Effector memory CD8-positive, alpha-beta T cell (primary cell): Measurements from ENCODE around the gene HECTD4.

ENCODE experiments used
- ATAC-seq: fragments of 150-1000 bp; cut with Tn5 transposase; replicated peaks from 2 replicates; pipeline ENCODE4 v1.10.0; 2021; ENCODE audit warnings: mild to moderate bottlenecking, moderate library complexity
- DNase-seq, 3 experiments: peaks; one replicate each; pipeline ENCODE4 v3.0.0; 2021
- H3K27ac Mint-ChIP-seq, 2 donors: one replicate each; pipeline ENCODE4 v1.8.0; 2022; ENCODE audit warnings: mild to moderate bottlenecking in 2 of 2, mixed read lengths in 2 of 2, moderate library complexity in 2 of 2
- H3K27me3 Mint-ChIP-seq, 2 donors: one replicate each; pipeline ENCODE4 v1.8.0; 2022; ENCODE audit warnings: mixed read lengths in 2 of 2
- H3K36me3 Mint-ChIP-seq: one replicate; pipeline ENCODE4 v1.8.0; 2022; ENCODE audit warnings: mild to moderate bottlenecking, moderate library complexity, mixed read lengths; ENCODE audit not compliant: insufficient read depth
- H3K4me1 Mint-ChIP-seq, 2 donors: one replicate each; pipeline ENCODE4 v1.8.0; 2022; ENCODE audit warnings: low read depth in 2 of 2, mixed read lengths in 2 of 2
- H3K4me3 Mint-ChIP-seq, 2 donors: one replicate each; pipeline ENCODE4 v1.8.0; 2022; ENCODE audit warnings: mild to moderate bottlenecking in 2 of 2, mixed read lengths in 2 of 2, moderate library complexity in 2 of 2
- H3K9me3 Mint-ChIP-seq, 2 donors: one replicate each; pipeline ENCODE4 v1.8.0; 2022; ENCODE audit warnings: mixed read lengths in 2 of 2

The HECTD4 gene

GRCh38 chr12:112208301-112208910, 173.8 kb downstream of the HECTD4 start:
- Mint-ChIP-seq H3K27me3 (no peaks in the 10 kb centered on the region), H3K36me3 (peaks cover 54% of the 10 kb centered on the region), H3K27ac (peak overlapping the region in 1 of 2 donors; percentile 57), H3K9me3 (no peaks in the 10 kb centered on the region), H3K4me1 (peaks cover 8 to 9% of the 10 kb centered on the region in 2 donors), H3K4me3 (no peak overlapping the region)
- DNase-seq: no peak
- ATAC-seq: no peak

- Mint-ChIP-seq H3K9me3 (no peaks in the 10 kb centered on the region), H3K36me3 (peaks cover 56% of the 10 kb centered on the region), H3K4me1 (peaks cover 8 to 9% of the 10 kb centered on the region in 2 donors), H3K4me3 (no peak overlapping the region), H3K27ac (peak overlapping the region; percentile 13 to 57), H3K27me3 (no peaks in the 10 kb centered on the region)
- no peak for DNase-seq
- no peak for ATAC-seq
Observed at GRCh38 chr12:112207397-112207924, 174.8 kb downstream of the HECTD4 start.

- Mint-ChIP-seq H3K9me3 (no peaks in the 10 kb centered on the region), H3K27ac (peak overlapping the region in 1 of 2 donors; percentile 13), H3K27me3 (no peaks in the 10 kb centered on the region), H3K36me3 (peaks cover 53% of the 10 kb centered on the region), H3K4me1 (peaks cover 8 to 9% of the 10 kb centered on the region in 2 donors), H3K4me3 (no peak overlapping the region)
- DNase-seq (no peak), ATAC-seq (no peak)
Observed at GRCh38 chr12:112206944-112207343, 175.3 kb downstream of the HECTD4 start.

GRCh38 chr12:112199136-112199535, 183.1 kb downstream of the HECTD4 start:
- Mint-ChIP-seq H3K4me1 (peaks cover 0 to 5% of the 10 kb centered on the region in 2 donors), H3K27ac (no peak overlapping the region), H3K9me3 (no peaks in the 10 kb centered on the region), H3K27me3 (no peaks in the 10 kb centered on the region), H3K36me3 (peaks cover 47% of the 10 kb centered on the region), H3K4me3 (no peak overlapping the region)
- ATAC-seq (no peak), DNase-seq (no peak)

GRCh38 chr12:112198120-112198733, 184.0 kb downstream of the HECTD4 start:
- H3K9me3 Mint-ChIP-seq: no peaks in the 10 kb centered on the region
- no peak overlapping the region for H3K4me3 Mint-ChIP-seq
- ATAC-seq (peak; percentile 42), DNase-seq (peak; percentile 9 to 21 (median 13))
- H3K4me1 Mint-ChIP-seq: peaks cover 0 to 5% of the 10 kb centered on the region in 2 donors
- no peak overlapping the region for H3K27ac Mint-ChIP-seq
- no peaks in the 10 kb centered on the region for H3K27me3 Mint-ChIP-seq
- H3K36me3 Mint-ChIP-seq: peaks cover 43% of the 10 kb centered on the region

GRCh38 chr12:112196196-112196875, 185.9 kb downstream of the HECTD4 start:
- H3K27ac Mint-ChIP-seq: no peak overlapping the region
- DNase-seq (no peak), ATAC-seq (no peak)
- peaks cover 48% of the 10 kb centered on the region for H3K36me3 Mint-ChIP-seq
- no peaks in the 10 kb centered on the region for H3K27me3 Mint-ChIP-seq
- H3K4me3 Mint-ChIP-seq: no peak overlapping the region
- no peaks in the 10 kb centered on the region for H3K9me3 Mint-ChIP-seq
- peaks cover 0 to 7% of the 10 kb centered on the region in 2 donors for H3K4me1 Mint-ChIP-seq

- ATAC-seq (no peak), DNase-seq (no peak)
- Mint-ChIP-seq H3K9me3 (no peaks in the 10 kb centered on the region), H3K36me3 (peaks cover 45% of the 10 kb centered on the region), H3K27ac (peak overlapping the region; percentile 19 to 41), H3K4me3 (no peak overlapping the region), H3K27me3 (no peaks in the 10 kb centered on the region), H3K4me1 (peaks cover 0 to 7% of the 10 kb centered on the region in 2 donors)
Observed at GRCh38 chr12:112194601-112195247, 187.5 kb downstream of the HECTD4 start.

- Mint-ChIP-seq H3K4me1 (peaks cover 0 to 3% of the 10 kb centered on the region in 2 donors), H3K27me3 (no peaks in the 10 kb centered on the region), H3K9me3 (no peaks in the 10 kb centered on the region), H3K4me3 (no peak overlapping the region), H3K27ac (no peak overlapping the region), H3K36me3 (peaks cover 47% of the 10 kb centered on the region)
- DNase-seq (no peak), ATAC-seq (no peak)
Observed at GRCh38 chr12:112192475-112192874, 189.8 kb downstream of the HECTD4 start.

- H3K4me1 Mint-ChIP-seq: peaks cover 0 to 3% of the 10 kb centered on the region in 2 donors
- ATAC-seq: no peak
- no peaks in the 10 kb centered on the region for H3K9me3 Mint-ChIP-seq
- H3K36me3 Mint-ChIP-seq: peaks cover 44% of the 10 kb centered on the region
- no peak for DNase-seq
- H3K4me3 Mint-ChIP-seq: no peak overlapping the region
- H3K27ac Mint-ChIP-seq: peak overlapping the region in 1 of 2 donors; percentile 56
- H3K27me3 Mint-ChIP-seq: no peaks in the 10 kb centered on the region
Observed at GRCh38 chr12:112191840-112192321, 190.3 kb downstream of the HECTD4 start.

- no peaks in the 10 kb centered on the region for H3K27me3 Mint-ChIP-seq
- peaks cover 46% of the 10 kb centered on the region for H3K36me3 Mint-ChIP-seq
- peak overlapping the region in 1 of 2 donors; percentile 56 for H3K27ac Mint-ChIP-seq
Observed at GRCh38 chr12:112191201-112191600, 191.0 kb downstream of the HECTD4 start.

GRCh38 chr12:112190231-112191025, 191.8 kb downstream of the HECTD4 start:
- Mint-ChIP-seq H3K4me3 (no peak overlapping the region), H3K36me3 (peaks cover 46% of the 10 kb centered on the region), H3K4me1 (peaks cover 0 to 3% of the 10 kb centered on the region in 2 donors), H3K9me3 (no peaks in the 10 kb centered on the region), H3K27ac (no peak overlapping the region), H3K27me3 (no peaks in the 10 kb centered on the region)
- ATAC-seq (no peak), DNase-seq (no peak)

More at GRCh38 chr12:112191201-112191600, 191.0 kb downstream of the HECTD4 start:
- ATAC-seq: no peak
- peaks cover 0 to 3% of the 10 kb centered on the region in 2 donors for H3K4me1 Mint-ChIP-seq
- no peak for DNase-seq
- H3K4me3 Mint-ChIP-seq: no peak overlapping the region
- no peaks in the 10 kb centered on the region for H3K9me3 Mint-ChIP-seq

- Mint-ChIP-seq H3K36me3 (peaks cover 48% of the 10 kb centered on the region), H3K4me1 (peaks cover 0 to 3% of the 10 kb centered on the region in 2 donors), H3K27ac (peak overlapping the region; percentile 12 to 32), H3K9me3 (no peaks in the 10 kb centered on the region), H3K27me3 (no peaks in the 10 kb centered on the region), H3K4me3 (no peak overlapping the region)
- ATAC-seq: no peak
- no peak for DNase-seq
Observed at GRCh38 chr12:112188130-112188830, 194.0 kb downstream of the HECTD4 start.
